HFF-Myc (cell line): Measurements from ENCODE around the gene RASAL2.

Experiments used
- DNase-seq: peaks from one replicate; pipeline ENCODE4 v3.0.0-alpha.2; 2011; ENCODE audit warnings: low read depth; ENCODE audit errors: extremely low read depth
- H3K4me3 ChIP-seq: replicated peaks from 2 replicates; pipeline ENCODE4 v1.5.1; 2011; ENCODE audit warnings: low read depth, mild to moderate bottlenecking, control low read depth, low read length
- TF ChIP-seq, protein P1 (sequence below): IDR thresholded peaks from 2 replicates; pipeline ENCODE4 v1.5.1; 2012; ENCODE audit warnings: mild to moderate bottlenecking, low read depth, low read length, control low read depth; ENCODE audit errors: missing control alignments

The RASAL2 gene

DNA sequence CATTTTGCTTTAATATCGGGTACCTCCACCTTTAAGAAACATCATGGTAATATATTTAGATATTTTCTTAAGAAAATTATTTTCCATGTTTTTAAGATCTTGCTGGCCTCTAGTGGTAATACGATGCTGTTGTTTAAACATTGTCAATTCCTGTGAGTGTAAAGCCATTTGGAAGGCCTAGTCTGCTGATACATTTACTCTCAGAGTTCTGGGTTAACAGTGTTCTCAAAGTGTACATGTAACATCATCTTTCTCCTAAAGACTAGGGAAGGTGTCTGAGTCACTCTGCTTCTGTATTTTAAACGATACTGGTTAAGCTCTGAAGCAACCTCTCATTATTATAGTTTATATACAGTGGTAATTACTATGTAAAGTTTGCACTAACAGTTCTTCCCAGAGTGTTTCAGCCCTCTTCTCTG, 189.1 kb downstream of the RASAL2 start:
- no peak overlapping the region for H3K4me3 ChIP-seq
- TF ChIP-seq, protein P1, sequence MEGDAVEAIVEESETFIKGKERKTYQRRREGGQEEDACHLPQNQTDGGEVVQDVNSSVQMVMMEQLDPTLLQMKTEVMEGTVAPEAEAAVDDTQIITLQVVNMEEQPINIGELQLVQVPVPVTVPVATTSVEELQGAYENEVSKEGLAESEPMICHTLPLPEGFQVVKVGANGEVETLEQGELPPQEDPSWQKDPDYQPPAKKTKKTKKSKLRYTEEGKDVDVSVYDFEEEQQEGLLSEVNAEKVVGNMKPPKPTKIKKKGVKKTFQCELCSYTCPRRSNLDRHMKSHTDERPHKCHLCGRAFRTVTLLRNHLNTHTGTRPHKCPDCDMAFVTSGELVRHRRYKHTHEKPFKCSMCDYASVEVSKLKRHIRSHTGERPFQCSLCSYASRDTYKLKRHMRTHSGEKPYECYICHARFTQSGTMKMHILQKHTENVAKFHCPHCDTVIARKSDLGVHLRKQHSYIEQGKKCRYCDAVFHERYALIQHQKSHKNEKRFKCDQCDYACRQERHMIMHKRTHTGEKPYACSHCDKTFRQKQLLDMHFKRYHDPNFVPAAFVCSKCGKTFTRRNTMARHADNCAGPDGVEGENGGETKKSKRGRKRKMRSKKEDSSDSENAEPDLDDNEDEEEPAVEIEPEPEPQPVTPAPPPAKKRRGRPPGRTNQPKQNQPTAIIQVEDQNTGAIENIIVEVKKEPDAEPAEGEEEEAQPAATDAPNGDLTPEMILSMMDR = peak; percentile 35
- DNase-seq = no peak

DNA sequence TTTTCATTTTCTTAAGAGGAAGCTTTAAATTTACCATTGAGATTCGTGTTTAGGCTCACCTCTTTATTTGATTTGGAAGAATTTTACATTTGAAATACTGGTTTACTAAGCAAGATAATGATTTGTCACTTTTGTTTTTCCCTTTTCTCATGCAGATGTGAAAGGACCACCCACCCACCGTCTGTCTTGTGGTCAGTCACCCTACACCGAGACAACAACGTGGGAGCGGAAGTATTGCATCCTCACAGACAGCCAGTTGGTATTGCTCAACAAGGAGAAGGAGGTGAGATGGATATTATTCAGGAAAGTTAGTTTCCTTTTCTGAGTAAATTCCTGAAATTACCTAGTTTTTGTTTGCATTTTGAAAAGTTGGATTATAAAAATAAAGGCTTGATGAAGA, 189.5 kb downstream of the RASAL2 start:
- no peak overlapping the region for H3K4me3 ChIP-seq
- no peak for DNase-seq
- TF ChIP-seq, protein P1 = no peak

DNA sequence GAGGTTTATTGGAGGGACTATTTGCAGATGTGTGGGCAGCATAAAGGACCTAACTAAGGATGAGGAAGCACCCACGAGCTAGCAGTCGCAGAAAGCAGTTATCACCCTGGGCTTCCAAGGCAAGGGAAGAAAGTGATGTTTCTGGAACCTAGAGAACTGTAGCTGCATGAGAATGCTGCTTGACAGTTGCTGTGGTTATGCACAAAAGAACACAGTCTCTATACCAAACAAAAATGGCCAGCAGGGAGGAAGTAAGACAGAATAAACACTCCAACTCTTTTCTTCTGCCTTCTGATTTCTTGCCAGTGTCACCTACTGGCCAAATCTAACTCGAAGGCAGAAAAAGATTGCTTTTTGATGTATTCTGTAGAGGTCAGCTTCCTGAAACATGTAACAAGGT, 190.2 kb downstream of the RASAL2 start:
- DNase-seq = no peak
- TF ChIP-seq, protein P1 = no peak
- H3K4me3 ChIP-seq = no peak overlapping the region

DNA sequence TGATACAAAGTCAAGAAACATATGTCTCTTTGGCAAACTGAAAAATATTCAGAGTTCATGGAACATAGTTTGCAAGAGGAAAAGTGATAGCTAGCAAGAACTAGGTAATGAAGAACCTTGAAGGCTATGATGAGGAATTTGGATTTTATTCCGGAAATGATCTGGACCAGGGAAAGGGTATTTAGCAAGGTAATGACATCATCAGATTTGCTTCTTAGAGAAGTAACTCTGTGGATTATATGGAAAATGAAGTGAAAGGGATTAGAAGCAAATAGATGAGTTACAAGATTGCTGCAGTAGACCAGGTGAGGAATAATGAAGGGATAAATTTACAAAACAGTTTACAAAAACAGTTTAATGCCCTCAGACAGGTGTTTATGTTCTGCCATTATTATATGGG, 197.3 kb downstream of the RASAL2 start:
- no peak for DNase-seq
- no peak overlapping the region for H3K4me3 ChIP-seq
- TF ChIP-seq, protein P1 = no peak

DNA sequence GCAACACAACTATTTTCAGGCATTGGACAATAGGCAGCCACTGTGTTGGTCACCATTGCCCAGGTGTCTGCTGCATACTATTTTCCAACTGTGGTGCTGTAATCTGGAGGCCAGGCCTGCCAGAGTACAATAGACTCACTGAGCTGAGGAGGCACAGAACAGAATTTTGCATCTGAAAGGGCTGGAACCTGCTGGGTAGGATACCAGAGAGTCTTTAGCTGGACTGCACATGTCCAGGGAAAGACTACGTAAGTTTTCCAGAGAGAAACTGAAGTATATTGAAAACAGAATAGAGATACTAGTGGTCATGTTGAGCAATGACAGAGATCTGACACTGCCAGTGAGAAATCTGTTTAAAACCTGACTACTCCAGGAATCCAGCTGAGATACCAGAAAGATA, 200.8 kb downstream of the RASAL2 start:
- no peak for DNase-seq
- TF ChIP-seq, protein P1 = no peak

DNA sequence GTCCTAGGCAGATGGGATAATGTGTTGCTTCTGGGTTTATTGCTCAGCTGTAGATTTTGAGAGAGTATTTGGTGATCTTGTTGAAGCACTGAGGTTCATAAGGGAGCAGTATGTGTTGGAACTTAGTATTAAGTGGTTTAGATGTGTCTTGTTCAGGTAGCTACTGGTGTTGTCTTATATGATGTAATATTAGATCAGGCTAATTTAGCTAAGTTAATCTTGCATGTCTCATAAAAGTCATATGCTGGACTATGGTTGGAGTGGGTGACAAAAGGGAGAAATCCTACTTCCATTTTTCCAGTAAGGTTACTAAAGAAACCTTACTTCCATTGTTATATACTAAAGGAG, 206.4 kb downstream of the RASAL2 start:
- TF ChIP-seq, protein P1 = no peak
- H3K4me3 ChIP-seq = no peak overlapping the region

More for the DNA sequence above, 200.8 kb downstream of the RASAL2 start:
- no peak overlapping the region for H3K4me3 ChIP-seq

DNA sequence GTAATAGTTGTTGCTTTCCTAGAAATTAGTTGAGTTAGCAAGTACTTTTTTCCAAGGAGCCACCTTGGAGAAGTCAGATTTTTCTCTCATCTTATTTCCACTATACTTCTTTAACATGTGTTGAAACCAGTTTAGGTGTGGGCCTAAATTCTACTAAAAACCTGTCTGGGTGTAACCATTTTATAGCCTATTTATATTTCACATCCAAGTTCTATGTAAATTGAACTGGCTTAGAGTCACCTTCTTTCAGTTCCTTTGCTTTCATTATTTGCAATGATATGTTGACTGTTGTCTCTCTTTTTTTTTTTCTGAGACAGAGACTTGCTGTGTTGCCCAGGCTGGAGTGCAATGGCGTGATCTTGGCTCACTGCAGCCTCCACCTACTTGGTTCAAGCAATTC, 207.2 kb downstream of the RASAL2 start:
- TF ChIP-seq, protein P1 = no peak
- DNase-seq = no peak
- H3K4me3 ChIP-seq = no peak overlapping the region

More for the DNA sequence above, 206.4 kb downstream of the RASAL2 start:
- no peak for DNase-seq
